GM06990 (cell line): ENCODE data around the gene PGBD5.

Source experiments
- DNase-seq: peaks from one replicate; pipeline ENCODE4 v3.0.0-alpha.2; 2011; ENCODE audit not compliant: insufficient read length; ENCODE audit errors: extremely low read depth
- H3K27me3 ChIP-seq: replicated peaks from 2 replicates; pipeline ENCODE4 v1.6.0; 2011; ENCODE audit warnings: low read length; ENCODE audit not compliant: control insufficient read depth, insufficient read depth
- H3K36me3 ChIP-seq: 2 replicates; pipeline ENCODE4 v1.5.1; 2011; ENCODE audit warnings: low read length; ENCODE audit not compliant: control insufficient read depth, insufficient read depth
- H3K4me3 ChIP-seq: replicated peaks from 2 replicates; pipeline ENCODE4 v1.5.1; 2011; ENCODE audit warnings: low read depth, mild to moderate bottlenecking, control low read depth, low read length
- CTCF ChIP-seq: IDR thresholded peaks from 2 replicates; pipeline ENCODE4 v1.5.1; 2011; ENCODE audit warnings: low read length, control low read depth, mild to moderate bottlenecking, inconsistent platforms; ENCODE audit not compliant: insufficient read depth, poor library complexity, severe bottlenecking

The PGBD5 gene

GRCh38 chr1:230453377-230453776 is 27.2 kb upstream of the PGBD5 start:
- DNase-seq, result no peak
- no peaks in the 10 kb centered on the region for H3K27me3 ChIP-seq
- TF ChIP-seq CTCF, result no peak
- H3K36me3 ChIP-seq, result no peaks in the 10 kb centered on the region
- H3K4me3 ChIP-seq, result no peak overlapping the region

- no peak for DNase-seq
- TF ChIP-seq CTCF, result no peak
- no peak overlapping the region for H3K4me3 ChIP-seq
- H3K27me3 ChIP-seq, result no peaks in the 10 kb centered on the region; the same call in 1 of the 2 replicates
- no peaks in the 10 kb centered on the region for H3K36me3 ChIP-seq
These were observed 15.3 kb upstream of the PGBD5 start for GRCh38 chr1:230441183-230442029.

GRCh38 chr1:230435108-230435507 is 9.0 kb upstream of the PGBD5 start:
- Histone ChIP-seq H3K4me3 (no peak overlapping the region), H3K36me3 (no peaks in the 10 kb centered on the region), H3K27me3 (no peaks in the 10 kb centered on the region; the same call in 1 of the 2 replicates)
- TF ChIP-seq CTCF, result no peak
- DNase-seq, result no peak

GRCh38 chr1:230431527-230431926 is 5.4 kb upstream of the PGBD5 start:
- no peak for DNase-seq
- Histone ChIP-seq H3K27me3 (no peaks in the 10 kb centered on the region), H3K4me3 (no peak overlapping the region), H3K36me3 (no peaks in the 10 kb centered on the region)
- TF ChIP-seq CTCF, result no peak

- Histone ChIP-seq H3K27me3 (no peaks in the 10 kb centered on the region), H3K4me3 (no peak overlapping the region), H3K36me3 (no peaks in the 10 kb centered on the region)
- no peak for TF ChIP-seq CTCF
- no peak for DNase-seq
These were observed 4.4 kb upstream of the PGBD5 start for GRCh38 chr1:230430499-230430898.
